ENCODE data around the gene ARFGAP2. TPM values are rescaled to one million over a fixed set of nuclear protein-coding genes. Genes with fewer than 3 reads are reported as not detected.

The ARFGAP2 gene
- total RNA-seq, 1 donor from 2014 or later, result 99.9 TPM

GRCh38 chr11:47177229-47177845 is 658 bp upstream of the ARFGAP2 start:
- peak; percentile 78 for TF ChIP-seq CTCF (conservative IDR thresholded peaks at IDR 0.05)
- no peaks in the 10 kb centered on the region for H3K9me3 Mint-ChIP-seq
- peak; percentile 79 for DNase-seq (ENCODE audit: extremely low spot score, unreplicated experiment)

GRCh38 chr11:47175746-47176327 is 842 bp downstream of the ARFGAP2 start:
- TF ChIP-seq CTCF (conservative IDR thresholded peaks at IDR 0.05), result no peak
- no peaks in the 10 kb centered on the region for H3K9me3 Mint-ChIP-seq
- H3K36me3 Mint-ChIP-seq, result peaks cover 22% of the 10 kb centered on the region
- DNase-seq (ENCODE audit: extremely low spot score, unreplicated experiment), result no peak
- peak overlapping the region; percentile 100 for H3K27ac Mint-ChIP-seq
- peaks cover 18% of the 10 kb centered on the region for H3K4me1 Mint-ChIP-seq (ENCODE audit: unreplicated experiment)
- peak overlapping the region; percentile 99 for H3K4me3 Mint-ChIP-seq
- no peaks in the 10 kb centered on the region for H3K27me3 Mint-ChIP-seq

More at GRCh38 chr11:47177229-47177845, 658 bp upstream of the ARFGAP2 start:
- Mint-ChIP-seq H3K4me1 (ENCODE audit: unreplicated experiment) (peaks cover 18% of the 10 kb centered on the region), H3K36me3 (peaks cover 16% of the 10 kb centered on the region), H3K4me3 (peak overlapping the region; percentile 99), H3K27me3 (no peaks in the 10 kb centered on the region), H3K27ac (peak overlapping the region; percentile 100)

GRCh38 chr11:47172740-47173336 is 3.8 kb downstream of the ARFGAP2 start:
- Mint-ChIP-seq H3K4me3 (peak overlapping the region; percentile 45), H3K27me3 (no peaks in the 10 kb centered on the region), H3K9me3 (no peaks in the 10 kb centered on the region), H3K36me3 (peaks cover 20% of the 10 kb centered on the region), H3K4me1 (ENCODE audit: unreplicated experiment) (peaks cover 13% of the 10 kb centered on the region), H3K27ac (no peak overlapping the region)
- TF ChIP-seq CTCF (conservative IDR thresholded peaks at IDR 0.05), result no peak
- DNase-seq (ENCODE audit: extremely low spot score, unreplicated experiment), result no peak

GRCh38 chr11:47171856-47172255 is 4.8 kb downstream of the ARFGAP2 start:
- H3K4me1 Mint-ChIP-seq (ENCODE audit: unreplicated experiment), result peaks cover 5% of the 10 kb centered on the region
- no peak for TF ChIP-seq CTCF (conservative IDR thresholded peaks at IDR 0.05)
- H3K4me3 Mint-ChIP-seq, result no peak overlapping the region
- H3K27ac Mint-ChIP-seq, result peak overlapping the region; percentile 64
- no peaks in the 10 kb centered on the region for H3K9me3 Mint-ChIP-seq
- H3K27me3 Mint-ChIP-seq, result no peaks in the 10 kb centered on the region
- peaks cover 17% of the 10 kb centered on the region for H3K36me3 Mint-ChIP-seq
- DNase-seq (ENCODE audit: extremely low spot score, unreplicated experiment), result no peak

GRCh38 chr11:47171061-47171838 is 5.4 kb downstream of the ARFGAP2 start:
- no peak for TF ChIP-seq CTCF (conservative IDR thresholded peaks at IDR 0.05)
- H3K9me3 Mint-ChIP-seq, result no peaks in the 10 kb centered on the region
- no peak overlapping the region for H3K4me3 Mint-ChIP-seq
- DNase-seq (ENCODE audit: extremely low spot score, unreplicated experiment), result no peak
- H3K27me3 Mint-ChIP-seq, result no peaks in the 10 kb centered on the region
- H3K4me1 Mint-ChIP-seq (ENCODE audit: unreplicated experiment), result peaks cover 5% of the 10 kb centered on the region
- H3K27ac Mint-ChIP-seq, result peak overlapping the region; percentile 64
- H3K36me3 Mint-ChIP-seq, result peaks cover 17% of the 10 kb centered on the region
